SK-N-SH treated with all-trans-retinoic acid at 6 μM for 48 hours (cell line): Measurements from ENCODE around the gene GAA.

ENCODE experiments used
- ATAC-seq: fragments of 200-7000 bp; cut with Tn5 transposase; 3 replicates; pipeline ENCODE4 v1.9.1; 2020; ENCODE audit warnings: mild to moderate bottlenecking, moderate library complexity
- BACH2 ChIP-seq: fragments of 250-450 bp; sonication (Bioruptor Pico); IDR thresholded peaks from 2 replicates; pipeline ENCODE4 v1.9.0; 2021; ENCODE audit warnings: mild to moderate bottlenecking, borderline replicate concordance
- CREB5 ChIP-seq: fragments of 250-450 bp; sonication (Bioruptor Pico); IDR thresholded peaks from 2 replicates; pipeline ENCODE4 v1.5.1; 2020; ENCODE audit warnings: low read depth, mild to moderate bottlenecking, moderate library complexity
- CSDC2 ChIP-seq: fragments of 250-450 bp; sonication (Bioruptor Pico); IDR thresholded peaks from 2 replicates; pipeline ENCODE4 v1.5.0; 2020; ENCODE audit warnings: mild to moderate bottlenecking, moderate library complexity
- CSRNP3 ChIP-seq: fragments of 250-450 bp; sonication (Bioruptor Pico); IDR thresholded peaks from 2 replicates; pipeline ENCODE4 v1.5.1; 2021; ENCODE audit warnings: mild to moderate bottlenecking, moderate library complexity
- ESRRG ChIP-seq: fragments of 250-450 bp; sonication (Bioruptor Pico); IDR thresholded peaks from 2 replicates; pipeline ENCODE4 v1.6.1; 2021; ENCODE audit warnings: mild to moderate bottlenecking
- GLIS3 ChIP-seq: fragments of 250-450 bp; sonication (Bioruptor Pico); IDR thresholded peaks from 2 replicates; pipeline ENCODE4 v1.5.0; 2020; ENCODE audit warnings: mild to moderate bottlenecking, moderate library complexity
- ISL1 ChIP-seq: fragments of 250-450 bp; sonication (Bioruptor Pico); IDR thresholded peaks from 2 replicates; pipeline ENCODE4 v2.1.2; 2022; ENCODE audit warnings: mild to moderate bottlenecking, moderate library complexity
- OSR1 ChIP-seq: fragments of 250-450 bp; sonication (Bioruptor Pico); IDR thresholded peaks from 2 replicates; pipeline ENCODE4 v1.8.0; 2022; ENCODE audit warnings: moderate library complexity, mild to moderate bottlenecking, inconsistent platforms
- PATZ1 ChIP-seq: fragments of 250-450 bp; sonication (Bioruptor Pico); IDR thresholded peaks from 2 replicates; pipeline ENCODE4 v1.8.0; 2020; ENCODE audit warnings: mild to moderate bottlenecking, moderate library complexity, borderline replicate concordance
- POU6F1 ChIP-seq: fragments of 250-450 bp; sonication (Bioruptor Pico); IDR thresholded peaks from 2 replicates; pipeline ENCODE4 v1.8.0; 2021; ENCODE audit warnings: low read depth, mild to moderate bottlenecking, moderate library complexity, borderline replicate concordance
- PPARA ChIP-seq: fragments of 250-450 bp; sonication (Bioruptor Pico); IDR thresholded peaks from 2 replicates; pipeline ENCODE4 v1.5.0; 2020; ENCODE audit warnings: mild to moderate bottlenecking, borderline replicate concordance
- RARB ChIP-seq: fragments of 250-450 bp; sonication (Bioruptor Pico); IDR thresholded peaks from 2 replicates; pipeline ENCODE4 v1.8.0; 2021; ENCODE audit warnings: mild to moderate bottlenecking, moderate library complexity
- SNAI2 ChIP-seq: fragments of 250-450 bp; sonication (Bioruptor Pico); IDR thresholded peaks from 2 replicates; pipeline ENCODE4 v1.5.0; 2020; ENCODE audit warnings: mild to moderate bottlenecking, moderate library complexity
- TOX ChIP-seq: fragments of 250-450 bp; sonication (Bioruptor Pico); IDR thresholded peaks from 2 replicates; pipeline ENCODE4 v1.8.0; 2021; ENCODE audit warnings: mild to moderate bottlenecking, moderate library complexity, borderline replicate concordance
- TSHZ2 ChIP-seq: fragments of 250-450 bp; sonication (Bioruptor Pico); IDR thresholded peaks from 2 replicates; pipeline ENCODE4 v1.5.0; 2020; ENCODE audit warnings: mild to moderate bottlenecking, moderate library complexity
- ZC3H10 ChIP-seq: fragments of 250-450 bp; sonication (Bioruptor Pico); IDR thresholded peaks from 2 replicates; pipeline ENCODE4 v1.5.1; 2021; ENCODE audit warnings: mild to moderate bottlenecking, moderate library complexity
- ZFP3 ChIP-seq: fragments of 250-450 bp; sonication (Bioruptor Pico); IDR thresholded peaks from 2 replicates; pipeline ENCODE4 v1.5.0; 2020; ENCODE audit warnings: mild to moderate bottlenecking, moderate library complexity
- ZFP30 ChIP-seq: fragments of 450-650 bp; formaldehyde crosslinking; IDR thresholded peaks from 2 replicates; pipeline ENCODE4 v1.5.0; 2022; ENCODE audit warnings: mild to moderate bottlenecking, moderate library complexity
- ZNF565 ChIP-seq: fragments of 450-650 bp; formaldehyde crosslinking; conservative IDR thresholded peaks from 2 replicates; pipeline ENCODE4 v1.5.0; 2020; ENCODE audit warnings: low read depth, mild to moderate bottlenecking, moderate library complexity
- ZNF70 ChIP-seq: fragments of 450-650 bp; formaldehyde crosslinking; IDR thresholded peaks from 2 replicates; pipeline ENCODE4 v1.5.0; 2020; ENCODE audit warnings: mild to moderate bottlenecking, moderate library complexity
- ZNF8 ChIP-seq: fragments of 450-650 bp; formaldehyde crosslinking; IDR thresholded peaks from 2 replicates; pipeline ENCODE4 v1.5.0; 2020; ENCODE audit warnings: mild to moderate bottlenecking, moderate library complexity

The GAA gene

GRCh38 chr17:80122026-80122575 lies 20.7 kb downstream of the GAA start:
- no peak for ATAC-seq
- no peak for TF ChIP-seq BACH2 (CRISPR knock-in tag)
- TF ChIP-seq SNAI2, result no peak
- no peak for TF ChIP-seq ZFP30 (CRISPR knock-in tag)
- TF ChIP-seq ZFP3 (CRISPR knock-in tag), result no peak
- TF ChIP-seq, all 23 proteins: peak for 0

GRCh38 chr17:80122926-80123505 lies 21.6 kb downstream of the GAA start:
- no peak for TF ChIP-seq RARB
- no peak for TF ChIP-seq ZFP3 (CRISPR knock-in tag)
- no peak for TF ChIP-seq ESRRG (CRISPR knock-in tag)
- no peak for TF ChIP-seq CREB5
- TF ChIP-seq CSRNP3, result no peak
- TF ChIP-seq TOX (CRISPR knock-in tag), result no peak
- no peak for TF ChIP-seq OSR1 (CRISPR knock-in tag)
- no peak for TF ChIP-seq BACH2 (CRISPR knock-in tag)
- TF ChIP-seq SNAI2, result no peak
- TF ChIP-seq, all 23 proteins: peak for 0
- no peak for ATAC-seq

GRCh38 chr17:80123791-80124190 lies 22.4 kb downstream of the GAA start:
- ATAC-seq, result no peak
- TF ChIP-seq CSDC2 (CRISPR knock-in tag) (no peak), ZNF70 (CRISPR knock-in tag) (no peak), BACH2 (CRISPR knock-in tag) (no peak), POU6F1 (no peak), ZC3H10 (CRISPR knock-in tag) (no peak), GLIS3 (CRISPR knock-in tag) (no peak), RARB (no peak), OSR1 (CRISPR knock-in tag) (no peak)

- TF ChIP-seq GLIS3 (CRISPR knock-in tag) (no peak), PATZ1 (CRISPR knock-in tag) (no peak), ISL1 (CRISPR knock-in tag) (no peak), RARB (no peak), POU6F1 (no peak), ZNF8 (no peak), ZC3H10 (CRISPR knock-in tag) (no peak), TOX (CRISPR knock-in tag) (no peak), PPARA (CRISPR knock-in tag) (no peak), ZFP30 (CRISPR knock-in tag) (no peak), TSHZ2 (no peak), ZNF565 (CRISPR knock-in tag) (no peak)
- ATAC-seq, result peak; percentile 69
Measured at GRCh38 chr17:80124351-80124981, 23.1 kb downstream of the GAA start.
